Kidney (tissue), 14 donors: ENCODE data around the gene PDE10A. TPM values are rescaled to one million over a fixed set of nuclear protein-coding genes. Genes with fewer than 3 reads are reported as not detected.

Experiments
- DNase-seq, 5 donors: peaks; one replicate each; pipeline ENCODE4 v3.0.0-alpha.2; 2013 to 2020
- FAIRE-seq: peaks from 2 replicates; lab custom pipeline; 2012; peaks lifted over from hg19 to GRCh38; lab: Jason Lieb, UNC
- H3K27ac ChIP-seq, 2 donors: one replicate each; pipeline ENCODE4 v1.7.0; 2013; ENCODE audit warnings: low read depth in 2 of 2, low read length in 2 of 2, inconsistent platforms in 1 of 2
- H3K27me3 ChIP-seq: one replicate; pipeline ENCODE4 v1.7.1; 2013; ENCODE audit warnings: low read length, inconsistent platforms; ENCODE audit not compliant: control insufficient read depth, insufficient read depth
- H3K36me3 ChIP-seq, 3 donors: one replicate each; pipeline versions ENCODE4 v1.7.0 to v1.7.1; 2013; ENCODE audit warnings: low read length in 3 of 3, control low read depth in 1 of 3, inconsistent platforms in 1 of 3; ENCODE audit not compliant: insufficient read depth in 3 of 3, control insufficient read depth in 2 of 3
- H3K4me1 ChIP-seq, 3 donors: one replicate each; pipeline versions ENCODE4 v1.7.0 to v1.7.1; 2013; ENCODE audit warnings: low read length in 3 of 3, inconsistent platforms in 1 of 3, low read depth in 1 of 3; ENCODE audit not compliant: control insufficient read depth in 2 of 3, insufficient read depth in 2 of 3
- H3K4me3 ChIP-seq, 3 donors: one replicate each; pipeline versions ENCODE4 v1.7.0 to v1.8.1; 2013; ENCODE audit warnings: low read length in 3 of 3, control low read depth in 1 of 3, inconsistent platforms in 1 of 3
- H3K9ac ChIP-seq, 3 donors: one replicate each; pipeline versions ENCODE4 v1.7.0 to v1.7.1; 2013; ENCODE audit warnings: low read length in 3 of 3, control low read depth in 1 of 3, inconsistent platforms in 1 of 3
- H3K9me3 ChIP-seq, 3 donors: one replicate each; pipeline versions ENCODE4 v1.7.0 to v1.7.1; 2013; ENCODE audit warnings: low read length in 3 of 3, control low read depth in 1 of 3, inconsistent platforms in 1 of 3; ENCODE audit not compliant: control insufficient read depth in 2 of 3, insufficient read depth in 1 of 3
- CTCF ChIP-seq: IDR thresholded peaks from 3 replicates; pipeline ENCODE4 v1.5.1; 2012; ENCODE audit warnings: mild to moderate bottlenecking, moderate library complexity, borderline replicate concordance; ENCODE audit not compliant: insufficient read depth; ENCODE audit errors: extremely low read depth
- intact Hi-C: fragments of 100-400 bp; cut with DNase I; formaldehyde crosslinking; loops from one replicate; pipeline ENCODE4 v1.11.1; 2022
- polyA plus RNA-seq: library from polyadenylated mRNA; stranded (reverse); fragments of 350-450 nt; fragmentation: Illumina TruSeq; extraction: RNeasy Lipid Tissue Mini Kit (QIAGEN cat#74804); gene quantifications from one replicate; pipeline ENCODE4 v1.2.3, GENCODE V29; 2014; ENCODE audit warnings: low read depth, low replicate concordance; ENCODE audit not compliant: insufficient read depth
- total RNA-seq: library from RNA; stranded (reverse); fragmentation: NEBNext Ultra II Directional; extraction: Animal tissue kit (Norgen Biotek cat#: 25700); gene quantifications from one replicate; pipeline ENCODE4 v1.2.1, GENCODE V29; 2021
- donor health status: control.
- donor health status: control.
- donor health status: control.
- donor health status: control.
- donor health status: control.
- donor health status: DM: yes; HTN: yes; CAD: no.
- donor health status: Normal renal cell carcinoma (clear cell type).

PDE10A gene
- total and polyA plus RNA-seq, 2 donors from 2014 or later, result 4.8 to 23.1 TPM

- Histone ChIP-seq H3K36me3 (no peaks in the 10 kb centered on the region), H3K9ac (no peak overlapping the region), H3K4me1 (peaks cover 0 to 4% (median 0%) of the 10 kb centered on the region in 3 donors), H3K4me3 (no peak overlapping the region), H3K27ac (no peak overlapping the region), H3K9me3 (no peaks in the 10 kb centered on the region), H3K27me3 (no peaks in the 10 kb centered on the region)
- intact Hi-C loops, result no loop called here
- no peak for TF ChIP-seq CTCF
- DNase-seq (no peak), FAIRE-seq (no peak)
Measured at GRCh38 chr6:165692106-165692653, 29.1 kb upstream of the PDE10A start.

- Histone ChIP-seq H3K9ac (no peak overlapping the region), H3K4me1 (no peaks in the 10 kb centered on the region), H3K27me3 (no peaks in the 10 kb centered on the region), H3K36me3 (no peaks in the 10 kb centered on the region), H3K4me3 (no peak overlapping the region), H3K27ac (no peak overlapping the region), H3K9me3 (no peaks in the 10 kb centered on the region)
- FAIRE-seq, result no peak
- no peak for DNase-seq
- intact Hi-C loops, result no loop called here
- no peak for TF ChIP-seq CTCF
Measured at GRCh38 chr6:165689699-165690098, 26.7 kb upstream of the PDE10A start.

GRCh38 chr6:165686596-165687365 lies 23.7 kb upstream of the PDE10A start:
- intact Hi-C loops, result no loop called here
- no peaks in the 10 kb centered on the region for H3K9me3 ChIP-seq
- H3K27ac ChIP-seq, result no peak overlapping the region
- no peak for TF ChIP-seq CTCF
- FAIRE-seq (no peak), DNase-seq (no peak)
- H3K27me3 ChIP-seq, result no peaks in the 10 kb centered on the region
- no peak overlapping the region for H3K9ac ChIP-seq
- H3K4me1 ChIP-seq, result no peaks in the 10 kb centered on the region
- no peaks in the 10 kb centered on the region for H3K36me3 ChIP-seq
- no peak overlapping the region for H3K4me3 ChIP-seq
